HG02610 (cell line): Measurements from ENCODE around the gene PLXNC1.
A peak's percentile ranks its signal among the peaks of the same experiment; 100 is the strongest.

Source experiments
- ATAC-seq: cut with Tn5 transposase; IDR thresholded peaks from one replicate; pipeline ENCODE4 v1.9.1; 2021; ENCODE audit warnings: mild to moderate bottlenecking, moderate library complexity; ENCODE audit not compliant: unreplicated experiment

The PLXNC1 gene

GRCh38 chr12:94133964-94134795 is 14.2 kb upstream of the PLXNC1 start:
- peak; percentile 72 for ATAC-seq

GRCh38 chr12:94135896-94136295 is 12.5 kb upstream of the PLXNC1 start:
- ATAC-seq = no peak

DNA sequence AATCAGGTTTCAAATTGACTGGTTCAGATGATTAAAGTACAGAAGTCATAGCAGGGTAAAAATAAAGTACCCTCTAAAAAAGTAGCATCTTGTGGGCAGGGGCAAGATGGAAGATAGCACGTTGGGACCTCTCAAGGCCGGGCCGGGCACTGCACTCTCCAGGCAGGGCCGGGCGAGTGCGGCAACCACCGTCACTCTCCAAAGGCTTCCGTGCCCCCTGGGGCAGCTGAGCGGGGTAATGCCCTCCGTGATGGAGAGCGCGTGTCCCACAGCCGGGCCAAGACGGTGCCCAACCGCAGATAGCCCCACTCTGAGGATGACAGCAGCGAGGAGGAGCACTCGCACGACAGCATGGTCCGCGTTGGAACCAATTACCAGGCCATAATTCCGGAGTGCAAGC is 8.6 kb upstream of the PLXNC1 start:
- no peak for ATAC-seq

DNA sequence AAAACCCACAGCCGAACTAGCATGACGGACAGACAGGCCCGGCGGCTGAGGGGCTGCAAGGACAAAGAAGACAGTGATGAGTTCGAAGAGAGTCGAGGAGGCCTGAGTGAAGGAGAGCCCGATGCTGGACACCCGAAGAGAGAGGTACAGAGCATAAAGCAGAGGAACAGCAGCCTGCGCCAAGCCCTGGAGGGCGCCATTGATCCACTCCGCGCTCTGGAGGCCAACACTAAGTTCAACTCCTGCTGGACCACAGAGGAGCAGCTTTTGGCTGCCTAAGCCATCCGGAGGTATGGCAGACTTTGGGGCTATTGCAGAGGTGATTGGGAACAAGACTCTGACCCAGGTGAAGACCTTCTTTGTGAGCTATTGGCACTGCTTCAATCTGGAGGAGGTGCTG is 7.8 kb upstream of the PLXNC1 start:
- ATAC-seq = peak; percentile 42

DNA sequence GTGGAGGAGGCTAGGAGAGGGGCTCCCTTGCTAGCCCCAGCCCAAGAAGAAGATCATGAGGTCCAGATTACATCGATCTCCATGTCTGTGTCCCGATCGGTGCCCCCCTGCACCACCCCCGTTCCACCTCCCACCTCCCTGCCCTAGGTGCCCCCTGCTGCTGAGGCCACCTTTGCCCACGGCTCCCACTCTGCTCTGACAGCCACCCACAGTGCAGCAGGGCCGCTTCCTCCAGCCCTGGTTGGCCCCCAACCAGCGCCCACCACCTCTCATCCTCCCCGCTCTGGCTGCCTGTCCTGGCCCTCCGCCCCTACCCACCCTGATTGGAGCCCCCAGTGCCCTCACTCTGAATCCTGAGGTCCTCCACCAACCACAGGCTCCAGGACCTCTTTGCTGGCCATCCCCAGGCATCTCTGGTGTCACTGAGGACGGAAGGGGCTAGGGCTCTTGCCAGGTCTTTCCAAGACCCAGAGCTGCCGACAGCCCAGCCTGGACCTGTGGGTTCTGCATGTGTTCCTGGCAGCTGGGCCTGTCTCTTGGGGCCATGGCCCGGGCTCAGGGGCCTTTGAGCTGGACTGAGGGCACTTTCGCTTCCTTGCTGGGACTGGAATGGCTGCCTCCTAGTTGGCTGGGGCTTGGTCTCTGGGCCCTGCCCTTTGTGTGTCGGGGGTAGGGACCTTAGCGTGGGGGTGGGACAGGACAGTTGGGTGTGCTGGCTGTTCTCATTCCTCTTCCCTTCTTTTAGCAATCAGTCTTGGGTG is 7.2 kb upstream of the PLXNC1 start:
- no peak for ATAC-seq

DNA sequence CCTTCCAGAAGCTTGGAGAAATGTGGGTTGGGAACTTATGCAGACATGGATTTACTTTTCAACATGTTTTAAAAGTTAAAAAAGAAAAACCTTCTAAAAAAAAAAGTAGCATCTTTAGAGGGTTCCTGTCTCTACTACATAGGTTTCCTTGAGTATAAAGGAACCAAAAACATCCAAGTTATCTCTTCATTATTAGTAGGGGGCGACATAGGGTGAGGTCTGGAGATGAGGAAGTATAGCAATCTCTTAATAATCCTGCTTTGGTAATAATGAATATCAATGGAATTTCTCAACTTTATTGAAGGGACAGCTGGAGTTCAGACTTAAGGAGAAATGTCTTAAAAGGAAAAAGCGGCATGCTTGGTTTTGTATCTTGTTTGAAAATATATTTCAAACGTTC is 6.5 kb upstream of the PLXNC1 start:
- ATAC-seq = no peak

DNA sequence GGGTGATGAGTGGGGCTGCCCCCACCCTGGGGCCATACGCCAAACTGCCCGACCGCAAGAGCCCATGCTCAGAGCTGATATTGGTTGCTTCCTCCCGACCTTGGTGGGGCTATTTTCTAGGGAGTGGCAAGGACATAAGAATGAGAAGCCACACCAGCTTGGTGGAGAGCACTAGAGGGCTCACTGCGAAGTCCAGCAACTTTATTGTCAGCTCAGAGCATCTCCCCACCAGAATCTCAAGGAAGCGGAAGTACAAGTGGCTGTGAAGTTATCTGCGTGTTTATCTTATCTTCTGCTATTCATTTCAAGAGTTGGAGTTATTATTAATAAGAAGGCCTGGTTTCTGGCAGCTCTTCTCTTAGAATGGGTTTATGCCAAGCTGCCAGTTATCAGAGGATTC is 4.9 kb upstream of the PLXNC1 start:
- no peak for ATAC-seq

GRCh38 chr12:94143951-94144350 is 4.4 kb upstream of the PLXNC1 start:
- ATAC-seq = no peak

GRCh38 chr12:94144781-94145180 is 3.6 kb upstream of the PLXNC1 start:
- ATAC-seq = no peak

GRCh38 chr12:94145191-94145983 is 3.0 kb upstream of the PLXNC1 start:
- no peak for ATAC-seq

GRCh38 chr12:94146166-94146936 is 2.0 kb upstream of the PLXNC1 start:
- no peak for ATAC-seq

GRCh38 chr12:94147387-94147990 is 888 bp upstream of the PLXNC1 start:
- no peak for ATAC-seq

- ATAC-seq = peak; percentile 10
Observed at GRCh38 chr12:94148739-94149118, 352 bp downstream of the PLXNC1 start.

- ATAC-seq = peak; percentile 21
Observed at GRCh38 chr12:94149119-94149780, 873 bp downstream of the PLXNC1 start.

DNA sequence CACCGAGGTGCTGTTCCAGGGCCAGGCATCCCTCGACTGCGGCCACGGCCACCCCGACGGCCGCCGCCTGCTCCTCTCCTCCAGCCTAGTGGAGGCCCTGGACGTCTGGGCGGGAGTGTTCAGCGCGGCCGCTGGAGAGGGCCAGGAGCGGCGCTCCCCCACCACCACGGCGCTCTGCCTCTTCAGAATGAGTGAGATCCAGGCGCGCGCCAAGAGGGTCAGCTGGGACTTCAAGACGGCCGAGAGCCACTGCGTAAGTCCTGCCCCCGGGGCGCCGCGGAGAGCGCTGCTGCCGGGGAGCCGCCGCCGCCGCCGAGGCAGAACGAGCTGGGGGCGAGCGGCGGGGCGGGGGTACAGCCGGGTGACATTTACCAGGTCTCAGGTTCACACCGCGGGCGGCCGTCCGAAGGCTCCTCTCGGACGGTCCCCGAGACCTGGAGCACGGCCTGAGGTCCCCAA is 1.4 kb downstream of the PLXNC1 start:
- ATAC-seq = no peak

DNA sequence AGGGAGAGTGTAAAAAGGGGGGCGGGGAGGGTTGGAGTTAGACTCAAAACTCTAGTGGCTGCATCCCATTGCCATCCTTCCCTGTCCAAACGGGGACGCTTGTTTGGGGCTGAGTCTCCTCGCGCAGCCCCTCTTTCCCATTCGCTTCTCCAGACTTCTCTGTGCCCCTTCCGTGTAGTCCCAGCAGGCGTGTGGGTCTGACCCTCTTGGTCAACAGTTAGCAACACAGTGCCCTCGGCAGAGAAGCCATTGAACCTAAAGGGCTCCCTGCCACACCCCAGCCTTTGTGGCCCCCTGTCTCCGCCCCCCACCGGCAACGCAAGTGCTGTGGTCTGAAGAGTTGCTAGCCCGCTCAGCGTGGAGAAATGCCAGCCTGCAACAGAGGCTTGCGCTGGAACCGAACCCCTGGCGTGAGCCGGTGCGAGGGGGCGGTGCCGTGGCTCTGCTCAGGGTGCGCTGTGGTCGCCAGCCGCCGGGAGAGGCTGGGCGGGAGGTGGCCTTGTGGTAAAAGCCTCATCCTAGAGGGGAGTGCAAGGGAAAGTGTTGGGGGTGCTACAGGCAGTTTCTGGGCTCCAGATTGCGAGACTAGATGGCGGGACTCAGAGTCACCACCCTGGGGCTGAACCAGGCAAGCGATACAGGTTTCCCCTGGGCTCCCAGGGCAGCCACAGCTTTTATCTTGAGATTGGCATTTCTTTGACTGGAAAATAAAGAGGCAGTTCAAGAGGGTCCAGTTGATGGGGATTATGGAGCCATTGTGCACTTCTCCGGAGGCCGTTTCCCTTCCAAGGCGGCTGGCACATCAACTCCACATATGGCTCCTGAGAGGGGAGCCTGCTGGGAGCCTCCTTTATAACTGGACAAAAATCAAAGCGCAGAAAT is 2.1 kb downstream of the PLXNC1 start:
- no peak for ATAC-seq

- ATAC-seq = no peak
Observed at GRCh38 chr12:94151582-94151981, 3.2 kb downstream of the PLXNC1 start.

- ATAC-seq = no peak
Observed at GRCh38 chr12:94152292-94153078, 4.1 kb downstream of the PLXNC1 start.
